Tibial nerve (tissue), 4 donors: Measurements from ENCODE around the gene HECTD4. TPM values are rescaled to one million over a fixed set of nuclear protein-coding genes. Genes with fewer than 3 reads are reported as not detected.
"Not testable (repeated sequence)": the region's sequence is repeated elsewhere in the genome, so short reads cannot be mapped to it uniquely, and the experiment has no call there.

ENCODE experiments used
- DNase-seq, 2 donors: peaks; one replicate each; pipeline ENCODE4 v3.0.0-alpha.2; 2019; ENCODE audit warnings: low spot score in 2 of 2
- H3K27ac ChIP-seq, 4 donors: fragments of 200-600 bp; sonication (generic) in 3 of 4; one replicate each; pipeline ENCODE4 v1.5.1; 2017 to 2019; ENCODE audit warnings: mild to moderate bottlenecking in 1 of 4
- H3K27me3 ChIP-seq, 2 donors: fragments of 200-600 bp; sonication (generic) in 1 of 2; one replicate each; pipeline versions ENCODE4 v1.5.1 to v1.6.0; 2017 to 2019
- H3K36me3 ChIP-seq, 3 donors: fragments of 200-600 bp; sonication (generic); one replicate each; pipeline ENCODE4 v1.5.1; 2018 to 2019
- H3K4me1 ChIP-seq, 4 donors: fragments of 200-600 bp; sonication (generic) in 3 of 4; one replicate each; pipeline ENCODE4 v1.5.1; 2017 to 2019
- H3K4me3 ChIP-seq, 4 donors: fragments of 200-600 bp; sonication (generic) in 3 of 4; one replicate each; pipeline ENCODE4 v1.5.1; 2017 to 2019; ENCODE audit warnings: mild to moderate bottlenecking in 1 of 4, moderate library complexity in 1 of 4
- H3K9me3 ChIP-seq, 4 donors: fragments of 200-600 bp; sonication (generic) in 3 of 4; one replicate each; pipeline ENCODE4 v1.5.1; 2017 to 2019
- EP300 ChIP-seq, 2 donors: sonication (generic); formaldehyde crosslinking; IDR thresholded peaks; one replicate each; pipeline ENCODE4 v1.6.1; 2017; ENCODE audit warnings: antibody characterized with exemption in 2 of 2, mild to moderate bottlenecking in 1 of 2
- POLR2A ChIP-seq, 2 donors: fragments of 450-650 bp; IDR thresholded peaks; one replicate each; pipeline ENCODE4 v1.6.1; 2017; ENCODE audit warnings: antibody characterized with exemption in 2 of 2, mild to moderate bottlenecking in 2 of 2, moderate library complexity in 2 of 2
- WGBS, 2 donors: methylation state at CpG; one replicate each; pipeline ENCODE4 v1.1.5; 2018; 5-methylcytosine and 5-hydroxymethylcytosine counted together
- small RNA-seq: library from RNA; depleted of rRNA; stranded (forward); fragments of <200 nt; gene quantifications from one replicate; pipeline ENCODE3, GENCODE V24; 2016
- total RNA-seq, 4 donors: library from RNA; depleted of rRNA; stranded (reverse); fragments of >200 nt; gene quantifications; one replicate each; pipeline ENCODE4 v1.1.0, GENCODE V29; 2016
- TF ChIP-seq, protein P1 (sequence below), 5 experiments: fragments of 200-600 bp in 3 of 5; fragments of 450-650 bp in 2 of 5; sonication (generic) in 3 of 5; IDR thresholded peaks; one replicate each; pipeline ENCODE4 v1.5.1; 2016 to 2019; ENCODE audit warnings: antibody characterized with exemption in 5 of 5, mild to moderate bottlenecking in 3 of 5, moderate library complexity in 2 of 5

The HECTD4 gene
- total RNA-seq, 4 donors from 2014 or later = 43.0 to 70.5 (median 58.5) TPM

DNA sequence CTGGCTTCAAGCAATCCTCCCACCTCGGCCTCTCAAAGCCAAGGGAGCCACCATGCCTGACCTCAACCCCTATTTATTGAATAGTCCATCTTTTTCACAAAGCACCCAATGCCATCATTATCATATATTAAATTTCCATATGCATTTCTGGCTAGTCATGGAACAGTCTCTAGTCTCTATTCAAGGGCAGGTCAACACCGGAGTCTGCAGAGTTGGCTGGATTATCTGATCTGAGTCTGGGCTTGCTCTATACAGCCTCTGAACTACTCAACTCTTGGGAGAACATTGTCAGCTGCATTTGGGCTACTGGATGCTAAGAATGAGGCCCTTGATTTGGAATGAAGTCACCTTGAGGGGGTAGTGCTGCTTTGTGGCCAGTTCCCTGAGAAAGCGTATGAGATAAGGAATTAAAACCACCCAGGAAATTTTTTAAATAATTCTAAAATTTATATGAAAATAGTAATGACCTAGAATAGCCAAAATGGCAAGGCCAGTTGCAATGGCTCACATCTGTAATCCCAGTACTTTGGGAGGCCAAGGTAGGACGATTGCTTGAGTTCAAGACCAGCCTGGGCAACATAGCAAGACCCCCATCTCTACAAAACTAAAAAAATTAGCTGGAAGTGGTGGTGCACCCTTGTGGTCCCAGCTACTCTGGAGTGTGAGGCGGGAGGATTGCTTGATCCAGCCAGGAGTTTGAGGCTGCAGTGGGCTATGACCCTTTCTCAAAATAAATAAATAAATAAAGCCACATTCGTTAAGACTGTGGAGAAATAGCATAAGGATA lies 266.8 kb downstream of the HECTD4 start:
- WGBS, 2 donors = 91 to 92% methylated on average over 6 of the region's 6 CpGs
- H3K27ac ChIP-seq = no peak overlapping the region
- no peaks in the 10 kb centered on the region for H3K36me3 ChIP-seq
- peaks cover 0 to 29% (median 7%) of the 10 kb centered on the region in 4 donors for H3K4me1 ChIP-seq
- H3K9me3 ChIP-seq = no peaks in the 10 kb centered on the region
- H3K27me3 ChIP-seq = no peaks in the 10 kb centered on the region
- no peak for DNase-seq
- H3K4me3 ChIP-seq = no peak overlapping the region
- TF ChIP-seq, protein P1, sequence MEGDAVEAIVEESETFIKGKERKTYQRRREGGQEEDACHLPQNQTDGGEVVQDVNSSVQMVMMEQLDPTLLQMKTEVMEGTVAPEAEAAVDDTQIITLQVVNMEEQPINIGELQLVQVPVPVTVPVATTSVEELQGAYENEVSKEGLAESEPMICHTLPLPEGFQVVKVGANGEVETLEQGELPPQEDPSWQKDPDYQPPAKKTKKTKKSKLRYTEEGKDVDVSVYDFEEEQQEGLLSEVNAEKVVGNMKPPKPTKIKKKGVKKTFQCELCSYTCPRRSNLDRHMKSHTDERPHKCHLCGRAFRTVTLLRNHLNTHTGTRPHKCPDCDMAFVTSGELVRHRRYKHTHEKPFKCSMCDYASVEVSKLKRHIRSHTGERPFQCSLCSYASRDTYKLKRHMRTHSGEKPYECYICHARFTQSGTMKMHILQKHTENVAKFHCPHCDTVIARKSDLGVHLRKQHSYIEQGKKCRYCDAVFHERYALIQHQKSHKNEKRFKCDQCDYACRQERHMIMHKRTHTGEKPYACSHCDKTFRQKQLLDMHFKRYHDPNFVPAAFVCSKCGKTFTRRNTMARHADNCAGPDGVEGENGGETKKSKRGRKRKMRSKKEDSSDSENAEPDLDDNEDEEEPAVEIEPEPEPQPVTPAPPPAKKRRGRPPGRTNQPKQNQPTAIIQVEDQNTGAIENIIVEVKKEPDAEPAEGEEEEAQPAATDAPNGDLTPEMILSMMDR (IDR thresholded peaks at IDR 0.05) = no peak
- no peak for TF ChIP-seq POLR2A (IDR thresholded peaks at IDR 0.05)
- TF ChIP-seq EP300 (IDR thresholded peaks at IDR 0.05) = no peak

DNA sequence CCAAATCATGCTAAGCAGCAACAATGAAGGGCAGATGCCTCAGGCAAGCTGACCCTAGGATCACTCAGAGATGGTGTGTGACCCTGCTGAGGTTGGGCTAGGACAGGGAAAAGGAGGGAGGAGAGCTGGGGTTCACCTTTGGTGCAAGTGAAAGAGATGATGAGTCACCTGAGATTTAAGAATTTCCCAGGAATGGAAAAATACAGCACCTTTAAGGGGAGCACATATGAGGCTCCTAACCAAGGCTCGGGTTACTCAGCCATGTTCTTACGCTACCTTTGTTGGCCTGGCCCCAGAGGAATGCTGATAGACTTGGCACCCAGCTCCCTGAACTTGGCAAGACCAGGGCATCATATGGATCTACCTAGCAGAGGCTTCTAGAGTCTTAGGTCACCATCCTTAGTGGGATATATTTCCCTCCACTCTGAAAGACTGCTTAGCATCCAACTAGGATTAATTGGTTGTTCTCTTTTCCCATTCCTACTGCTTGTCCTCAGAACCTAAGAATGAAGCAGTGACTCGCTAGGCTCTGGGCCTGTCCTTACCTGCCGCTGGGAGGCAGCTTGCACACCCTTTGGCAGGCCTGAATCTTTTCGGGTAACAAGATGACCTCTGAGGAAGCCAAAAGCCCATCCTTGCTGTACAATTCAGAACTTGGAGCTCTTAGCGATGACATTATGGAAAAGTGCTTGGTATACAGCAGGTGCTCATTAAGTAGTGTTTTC lies 269.7 kb downstream of the HECTD4 start:
- no peaks in the 10 kb centered on the region for H3K27me3 ChIP-seq
- no peak overlapping the region for H3K27ac ChIP-seq
- DNase-seq = no peak
- H3K4me1 ChIP-seq = peaks cover 0 to 38% (median 13%) of the 10 kb centered on the region in 4 donors
- H3K9me3 ChIP-seq = no peaks in the 10 kb centered on the region
- no peaks in the 10 kb centered on the region for H3K36me3 ChIP-seq
- WGBS, 2 donors = 90 to 94% methylated on average over 6 of the region's 6 CpGs
- H3K4me3 ChIP-seq = no peak overlapping the region
- TF ChIP-seq, protein P1 (IDR thresholded peaks at IDR 0.05) = no peak
- TF ChIP-seq EP300 (IDR thresholded peaks at IDR 0.05) = no peak
- TF ChIP-seq POLR2A (IDR thresholded peaks at IDR 0.05) = no peak

DNA sequence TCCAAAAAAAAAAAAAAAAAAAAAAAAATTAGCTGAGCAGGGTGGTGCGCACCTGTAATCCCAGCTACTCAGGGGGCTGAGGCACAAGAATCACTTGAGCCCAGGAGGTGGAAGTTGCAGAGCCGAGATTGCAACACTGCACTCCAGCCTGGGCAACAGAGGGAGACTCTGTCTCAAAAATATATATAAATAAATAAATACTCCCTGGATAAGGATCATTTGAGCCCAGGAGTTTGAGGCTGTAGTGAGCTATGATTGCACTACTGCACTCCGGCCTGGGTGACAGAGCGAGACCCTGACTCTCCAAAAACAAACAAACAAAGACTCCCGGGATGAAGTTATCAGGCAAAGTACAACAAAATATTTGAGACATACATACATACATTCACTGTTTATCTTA lies 270.3 kb downstream of the HECTD4 start:
- 68% methylated on average over 5 of the region's 5 CpGs for WGBS, 2 donors
- Histone ChIP-seq H3K36me3 (no peaks in the 10 kb centered on the region), H3K4me3 (no peak overlapping the region), H3K27me3 (no peaks in the 10 kb centered on the region), H3K27ac (no peak overlapping the region), H3K9me3 (no peaks in the 10 kb centered on the region), H3K4me1 (peaks cover 0 to 38% (median 17%) of the 10 kb centered on the region in 4 donors)
- TF ChIP-seq EP300 (IDR thresholded peaks at IDR 0.05) = no peak
- TF ChIP-seq, protein P1 (IDR thresholded peaks at IDR 0.05) = peak in 2 of 5 experiments; percentile 10 to 13
- no peak for DNase-seq

DNA sequence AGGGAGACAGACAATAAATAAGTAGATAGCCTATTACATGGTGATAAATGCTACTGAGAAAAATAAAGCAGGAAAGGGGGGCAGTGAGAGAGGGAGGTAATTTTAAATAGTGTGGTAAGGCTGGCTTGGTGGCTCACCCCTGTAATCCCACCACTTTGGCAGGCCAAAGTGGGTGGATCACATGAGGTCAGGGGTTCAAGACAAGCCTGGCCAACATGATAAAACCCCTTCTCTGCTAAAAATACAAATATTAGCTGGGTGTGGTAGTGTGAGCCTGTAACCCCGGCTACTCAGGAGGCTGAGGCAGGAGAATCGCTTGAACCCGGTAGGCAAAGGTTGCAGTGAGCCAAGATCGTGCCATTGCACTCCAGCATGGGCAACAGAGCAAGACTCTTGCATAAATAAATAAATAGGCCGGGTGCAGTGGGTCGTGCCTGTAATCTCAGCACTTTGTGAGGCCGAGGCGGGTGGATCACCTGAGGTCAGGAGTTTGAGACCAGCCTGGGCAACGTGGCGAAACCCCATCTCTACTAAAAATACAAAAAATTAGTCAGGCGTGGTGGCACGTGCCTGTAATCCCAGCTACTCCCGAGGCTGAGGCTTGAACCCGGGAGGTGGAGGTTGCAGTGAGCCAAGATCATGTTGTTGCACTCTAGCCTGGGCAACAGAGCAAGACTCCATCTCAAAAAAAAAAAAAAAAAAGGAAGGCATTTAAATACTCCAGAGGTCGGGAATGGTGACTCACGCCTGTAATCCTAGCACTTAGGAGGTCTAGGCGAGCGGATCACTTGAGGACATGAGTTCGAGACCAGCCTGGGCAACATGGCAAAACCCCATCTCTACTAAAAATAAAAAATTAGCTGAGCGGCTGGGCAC lies 271.2 kb downstream of the HECTD4 start:
- not testable (repeated sequence) for H3K4me3 ChIP-seq, H3K9me3 ChIP-seq, H3K36me3 ChIP-seq, H3K27me3 ChIP-seq, DNase-seq
- Histone ChIP-seq H3K4me1 (peaks cover 0 to 38% (median 16%) of the 10 kb centered on the region in 4 donors), H3K27ac (peak overlapping the region in 2 of 4 donors; percentile 95 to 99)
- 87 to 90% methylated on average over 20 of the region's 20 CpGs for WGBS, 2 donors

Small RNA genes within 50 kb of the gene (small RNA-seq; reads per million reads assigned to genes)
- gene RF00019 = not detected

Other genes starting within 250 kb of the HECTD4 start
- gene RPL6, start 27.2 kb upstream of the HECTD4 start, total RNA-seq = 1,000 to 10,000 TPM in 3 of 4 donors, 100 to 1,000 TPM in 1; 947 to 1,473 (median 1,061) TPM
- 100 to 1,000 TPM in 3 of 4 donors, 10 to 100 TPM in 1; 90.6 to 136 (median 110) TPM for gene PTPN11, start 36.5 kb upstream of the HECTD4 start, total RNA-seq